ENCODE measurements around the gene DUSP5.

DUSP5 gene

DNA sequence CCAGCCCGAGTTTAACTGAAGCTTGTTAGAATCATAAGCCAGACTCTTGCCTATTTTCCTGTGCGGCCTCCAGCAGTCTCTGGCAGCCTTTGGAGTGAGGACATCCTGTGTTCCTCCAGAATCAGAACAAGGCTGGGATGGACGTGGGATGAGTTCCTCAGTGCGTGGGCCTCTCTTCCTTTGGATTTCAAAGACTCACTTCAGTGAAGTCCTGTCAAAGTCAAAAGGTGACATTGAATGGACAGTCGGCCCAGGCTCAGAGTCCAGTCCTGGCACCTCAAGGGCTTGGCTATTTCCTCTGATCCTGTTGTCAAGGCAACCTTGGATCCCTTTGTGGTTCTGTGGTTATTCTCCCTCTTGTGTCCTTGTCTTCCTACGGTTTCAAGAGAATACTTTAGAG, 48.4 kb downstream of the DUSP5 start:
- H3K4me3 ChIP-seq (replicated peaks; ENCODE audit: low read depth, low read length), result no peak overlapping the region
- no peak for DNase-seq (ENCODE audit: extremely low read depth, low read depth)
- TF ChIP-seq, protein P1, sequence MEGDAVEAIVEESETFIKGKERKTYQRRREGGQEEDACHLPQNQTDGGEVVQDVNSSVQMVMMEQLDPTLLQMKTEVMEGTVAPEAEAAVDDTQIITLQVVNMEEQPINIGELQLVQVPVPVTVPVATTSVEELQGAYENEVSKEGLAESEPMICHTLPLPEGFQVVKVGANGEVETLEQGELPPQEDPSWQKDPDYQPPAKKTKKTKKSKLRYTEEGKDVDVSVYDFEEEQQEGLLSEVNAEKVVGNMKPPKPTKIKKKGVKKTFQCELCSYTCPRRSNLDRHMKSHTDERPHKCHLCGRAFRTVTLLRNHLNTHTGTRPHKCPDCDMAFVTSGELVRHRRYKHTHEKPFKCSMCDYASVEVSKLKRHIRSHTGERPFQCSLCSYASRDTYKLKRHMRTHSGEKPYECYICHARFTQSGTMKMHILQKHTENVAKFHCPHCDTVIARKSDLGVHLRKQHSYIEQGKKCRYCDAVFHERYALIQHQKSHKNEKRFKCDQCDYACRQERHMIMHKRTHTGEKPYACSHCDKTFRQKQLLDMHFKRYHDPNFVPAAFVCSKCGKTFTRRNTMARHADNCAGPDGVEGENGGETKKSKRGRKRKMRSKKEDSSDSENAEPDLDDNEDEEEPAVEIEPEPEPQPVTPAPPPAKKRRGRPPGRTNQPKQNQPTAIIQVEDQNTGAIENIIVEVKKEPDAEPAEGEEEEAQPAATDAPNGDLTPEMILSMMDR (IDR thresholded peaks at IDR 0.05; ENCODE audit: low read depth, low read length, missing control alignments), result no peak

DNA sequence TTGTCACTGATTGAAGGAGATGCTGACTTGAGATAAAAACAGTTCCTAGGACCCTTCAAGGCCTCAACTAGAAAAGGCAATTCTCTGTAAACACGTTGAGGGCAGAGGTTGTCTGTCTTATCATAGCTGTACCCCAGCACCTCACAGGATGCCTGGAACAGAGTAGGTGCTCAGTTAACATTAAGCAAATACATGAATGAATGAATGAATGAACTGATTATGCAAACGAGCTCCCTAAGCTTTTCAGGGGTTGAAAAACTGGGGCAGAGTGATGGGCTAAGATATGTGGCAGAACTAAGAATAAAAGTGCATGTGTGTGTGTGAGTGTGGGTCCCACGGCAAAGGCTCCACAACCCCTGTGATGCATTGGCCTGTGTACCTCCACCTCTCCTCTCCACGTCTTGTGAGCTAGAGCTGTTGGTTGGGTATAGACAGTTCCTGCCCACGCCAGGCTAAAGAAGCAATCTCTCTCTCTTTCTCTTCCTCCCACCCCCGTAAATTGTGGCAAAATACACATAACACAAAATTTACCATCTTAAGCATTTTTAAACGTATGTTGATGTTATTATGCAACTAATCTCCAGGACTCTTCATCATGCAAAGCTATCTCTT, 48.9 kb downstream of the DUSP5 start:
- no peak for DNase-seq (ENCODE audit: extremely low read depth, low read depth)
- TF ChIP-seq, protein P1 (IDR thresholded peaks at IDR 0.05; ENCODE audit: low read depth, low read length, missing control alignments), result no peak
- no peak overlapping the region for H3K4me3 ChIP-seq (replicated peaks; ENCODE audit: low read depth, low read length)

DNA sequence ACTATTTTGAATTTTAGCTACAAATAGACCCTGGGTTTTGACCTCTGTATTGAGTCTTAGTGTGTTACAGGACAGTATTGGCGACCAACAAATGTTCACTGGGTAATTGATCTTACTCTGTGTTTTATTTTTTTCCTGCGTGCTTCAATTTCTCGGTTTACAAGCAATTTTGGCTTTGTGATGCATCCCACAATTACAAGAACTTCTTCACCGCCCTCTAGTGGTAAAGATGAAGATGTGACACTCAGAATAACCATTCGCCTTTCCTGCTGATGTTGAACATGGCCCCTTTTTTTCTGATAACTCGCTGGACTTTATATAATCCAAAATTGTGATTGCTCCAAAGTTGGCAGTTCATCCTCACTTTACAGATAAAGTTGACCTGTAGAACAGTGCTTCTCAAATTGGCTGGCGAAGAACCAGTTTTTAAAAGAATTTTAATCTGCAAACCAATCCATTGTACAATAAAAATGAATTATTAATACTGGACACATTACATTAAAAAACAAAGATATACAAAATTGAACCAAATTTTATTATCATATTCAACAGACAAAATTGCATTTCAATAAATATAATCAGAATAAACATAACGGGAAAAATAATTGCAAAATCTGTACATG, 49.5 kb downstream of the DUSP5 start:
- no peak overlapping the region for H3K4me3 ChIP-seq (replicated peaks; ENCODE audit: low read depth, low read length)
- TF ChIP-seq, protein P1 (IDR thresholded peaks at IDR 0.05; ENCODE audit: low read depth, low read length, missing control alignments), result peak; percentile 72
- no peak for DNase-seq (ENCODE audit: extremely low read depth, low read depth)

DNA sequence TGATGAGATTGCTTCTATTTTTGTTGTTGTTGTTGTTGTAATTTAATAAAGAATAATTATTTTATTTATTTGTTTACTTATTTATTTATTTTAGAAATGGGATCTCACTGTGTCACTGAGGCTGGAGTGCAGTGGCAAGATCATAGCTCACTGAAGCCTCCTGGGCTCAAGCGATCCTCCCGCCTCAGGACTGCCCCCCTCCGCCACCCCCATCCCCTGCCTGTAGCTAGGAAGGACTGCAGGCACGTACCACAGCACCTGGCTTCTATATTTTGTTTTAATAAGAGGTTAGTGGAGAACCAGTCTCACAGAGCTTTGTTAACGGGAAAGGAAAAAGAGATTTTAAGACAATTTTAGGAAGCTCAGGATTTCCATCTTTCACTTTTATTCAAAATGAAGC, 50.3 kb downstream of the DUSP5 start:
- no peak for DNase-seq (ENCODE audit: extremely low read depth, low read depth)
- H3K4me3 ChIP-seq (replicated peaks; ENCODE audit: low read depth, low read length), result no peak overlapping the region
- TF ChIP-seq, protein P1 (IDR thresholded peaks at IDR 0.05; ENCODE audit: low read depth, low read length, missing control alignments), result no peak

DNA sequence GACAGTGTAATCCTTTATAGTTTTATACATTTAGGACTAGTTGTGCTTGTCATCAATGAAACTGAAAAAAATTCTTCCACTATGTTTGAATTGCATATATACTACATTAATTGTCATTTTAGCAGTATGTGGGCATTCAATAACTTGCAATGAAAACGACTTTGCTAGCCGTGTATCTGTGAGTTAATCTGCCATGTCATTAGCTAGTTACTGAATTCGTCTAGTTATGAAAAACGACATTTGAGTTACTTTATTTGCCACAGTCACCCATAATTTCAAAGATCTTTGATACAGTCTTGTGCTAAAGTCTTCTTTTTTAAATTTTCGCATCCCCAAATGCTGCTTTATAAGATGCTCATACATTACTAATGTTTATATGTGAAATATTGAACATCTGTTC, 51.5 kb downstream of the DUSP5 start:
- no peak overlapping the region for H3K4me3 ChIP-seq (replicated peaks; ENCODE audit: low read depth, low read length)
- TF ChIP-seq, protein P1 (IDR thresholded peaks at IDR 0.05; ENCODE audit: low read depth, low read length, missing control alignments), result no peak
- DNase-seq (ENCODE audit: extremely low read depth, low read depth), result no peak

DNA sequence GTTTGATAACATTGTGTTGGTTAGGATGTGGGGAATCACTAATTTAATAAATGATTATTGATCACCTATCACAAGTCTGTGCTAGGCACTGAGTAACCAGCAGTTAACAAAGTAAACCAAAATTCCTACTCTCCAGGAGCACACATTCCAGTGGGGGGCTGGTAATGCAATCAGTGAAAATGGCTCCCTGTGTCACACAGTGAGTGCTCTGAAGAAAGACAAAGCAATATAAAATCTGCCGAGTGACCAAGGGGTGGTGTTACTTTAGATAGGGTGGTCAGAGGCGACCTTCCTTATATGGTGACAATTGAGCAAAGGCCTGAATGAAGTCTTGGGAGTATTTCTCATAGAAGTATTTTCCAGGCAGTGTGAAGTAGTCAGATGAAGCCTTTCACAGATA, 56.2 kb downstream of the DUSP5 start:
- no peak overlapping the region for H3K4me3 ChIP-seq (replicated peaks; ENCODE audit: low read depth, low read length)
- no peak for DNase-seq (ENCODE audit: extremely low read depth, low read depth)
- TF ChIP-seq, protein P1 (IDR thresholded peaks at IDR 0.05; ENCODE audit: low read depth, low read length, missing control alignments), result no peak

Measured in HFF-Myc (cell line).